Suprapubic skin (tissue), 4 donors: Measurements from ENCODE around the gene TTBK2.

Experiments
- CTCF ChIP-seq, 2 donors: fragments of 200-600 bp in 1 of 2; fragments of 450-650 bp in 1 of 2; sonication (generic) in 1 of 2; IDR thresholded peaks; one replicate each; pipeline ENCODE4 v1.5.1; 2016 to 2019; ENCODE audit warnings: antibody characterized with exemption in 2 of 2, mild to moderate bottlenecking in 1 of 2, moderate library complexity in 1 of 2
- EP300 ChIP-seq: sonication (generic); formaldehyde crosslinking; IDR thresholded peaks from one replicate; pipeline ENCODE4 v1.6.1; 2017; ENCODE audit warnings: antibody characterized with exemption
- POLR2A ChIP-seq, 2 donors: fragments of 450-650 bp; IDR thresholded peaks; one replicate each; pipeline ENCODE4 v1.6.1; 2017; ENCODE audit warnings: antibody characterized with exemption in 2 of 2, mild to moderate bottlenecking in 2 of 2, moderate library complexity in 2 of 2
- POLR2AphosphoS5 ChIP-seq, 3 donors: sonication (generic); formaldehyde crosslinking; IDR thresholded peaks; one replicate each; pipeline ENCODE4 v1.6.1; 2017; ENCODE audit warnings: antibody characterized with exemption in 3 of 3

GRCh38 chr15:42716626-42717025 is 204.0 kb downstream of the TTBK2 start:
- TF ChIP-seq CTCF (IDR thresholded peaks at IDR 0.05): no peak
- TF ChIP-seq POLR2A (IDR thresholded peaks at IDR 0.05): no peak
- TF ChIP-seq POLR2AphosphoS5 (IDR thresholded peaks at IDR 0.05): no peak
- no peak for TF ChIP-seq EP300
